WERI-Rb-1 (cell line): Measurements from ENCODE around the gene RAC2.

Experiments
- DNase-seq: peaks from one replicate; pipeline ENCODE4 v3.0.0-alpha.2; 2020
- H3K27ac ChIP-seq: fragments of 250-450 bp; sonication (Bioruptor Pico); 2 replicates; pipeline ENCODE4 v1.5.1; 2020; ENCODE audit warnings: mild to moderate bottlenecking, moderate library complexity
- H3K27me3 ChIP-seq: fragments of 250-450 bp; sonication (Bioruptor Pico); 2 replicates; pipeline ENCODE4 v1.5.1; 2021; ENCODE audit warnings: mild to moderate bottlenecking, low read depth, moderate library complexity; ENCODE audit not compliant: insufficient read depth, severe bottlenecking
- H3K36me3 ChIP-seq: fragments of 250-450 bp; sonication (Bioruptor Pico); 2 replicates; pipeline ENCODE4 v1.5.1; 2020; ENCODE audit warnings: mild to moderate bottlenecking, moderate library complexity
- H3K4me3 ChIP-seq: 2 replicates; pipeline ENCODE4 v1.5.1; 2011; ENCODE audit warnings: low read depth, mild to moderate bottlenecking, control low read depth, low read length
- H3K9me3 ChIP-seq: fragments of 250-450 bp; sonication (Bioruptor Pico); 2 replicates; pipeline ENCODE4 v1.5.1; 2021; ENCODE audit warnings: mild to moderate bottlenecking, moderate library complexity; ENCODE audit not compliant: severe bottlenecking
- TF ChIP-seq, protein P1 (sequence below): IDR thresholded peaks from 2 replicates; pipeline ENCODE4 v1.5.1; 2011; ENCODE audit warnings: low read depth, mild to moderate bottlenecking, control low read depth, inconsistent platforms, low read length

Gene RAC2

DNA sequence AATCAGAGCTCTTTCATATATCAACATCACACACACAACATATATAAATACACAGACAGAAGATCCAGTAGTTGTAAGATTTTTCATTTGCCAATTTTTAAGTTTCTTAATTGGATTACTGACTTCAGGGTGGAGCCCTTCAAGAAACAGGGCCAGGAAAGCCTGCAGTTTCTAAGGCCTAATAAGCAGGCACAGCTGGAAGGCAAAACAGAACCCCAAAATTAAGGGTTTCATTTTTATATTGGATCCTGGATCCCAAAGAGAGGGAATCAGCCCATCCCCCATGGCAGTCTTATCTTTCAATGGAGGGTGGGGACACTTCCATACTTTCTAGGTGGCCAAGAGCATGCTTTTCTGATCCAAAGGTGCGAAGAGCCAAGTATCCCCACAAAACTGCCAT is 51.3 kb downstream of the RAC2 start:
- H3K9me3 ChIP-seq: no peaks in the 10 kb centered on the region
- H3K27me3 ChIP-seq: no peaks in the 10 kb centered on the region
- TF ChIP-seq, protein P1, sequence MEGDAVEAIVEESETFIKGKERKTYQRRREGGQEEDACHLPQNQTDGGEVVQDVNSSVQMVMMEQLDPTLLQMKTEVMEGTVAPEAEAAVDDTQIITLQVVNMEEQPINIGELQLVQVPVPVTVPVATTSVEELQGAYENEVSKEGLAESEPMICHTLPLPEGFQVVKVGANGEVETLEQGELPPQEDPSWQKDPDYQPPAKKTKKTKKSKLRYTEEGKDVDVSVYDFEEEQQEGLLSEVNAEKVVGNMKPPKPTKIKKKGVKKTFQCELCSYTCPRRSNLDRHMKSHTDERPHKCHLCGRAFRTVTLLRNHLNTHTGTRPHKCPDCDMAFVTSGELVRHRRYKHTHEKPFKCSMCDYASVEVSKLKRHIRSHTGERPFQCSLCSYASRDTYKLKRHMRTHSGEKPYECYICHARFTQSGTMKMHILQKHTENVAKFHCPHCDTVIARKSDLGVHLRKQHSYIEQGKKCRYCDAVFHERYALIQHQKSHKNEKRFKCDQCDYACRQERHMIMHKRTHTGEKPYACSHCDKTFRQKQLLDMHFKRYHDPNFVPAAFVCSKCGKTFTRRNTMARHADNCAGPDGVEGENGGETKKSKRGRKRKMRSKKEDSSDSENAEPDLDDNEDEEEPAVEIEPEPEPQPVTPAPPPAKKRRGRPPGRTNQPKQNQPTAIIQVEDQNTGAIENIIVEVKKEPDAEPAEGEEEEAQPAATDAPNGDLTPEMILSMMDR: no peak
- no peak overlapping the region for H3K27ac ChIP-seq
- DNase-seq: no peak
- H3K4me3 ChIP-seq: no peak overlapping the region
- H3K36me3 ChIP-seq: no peaks in the 10 kb centered on the region

DNA sequence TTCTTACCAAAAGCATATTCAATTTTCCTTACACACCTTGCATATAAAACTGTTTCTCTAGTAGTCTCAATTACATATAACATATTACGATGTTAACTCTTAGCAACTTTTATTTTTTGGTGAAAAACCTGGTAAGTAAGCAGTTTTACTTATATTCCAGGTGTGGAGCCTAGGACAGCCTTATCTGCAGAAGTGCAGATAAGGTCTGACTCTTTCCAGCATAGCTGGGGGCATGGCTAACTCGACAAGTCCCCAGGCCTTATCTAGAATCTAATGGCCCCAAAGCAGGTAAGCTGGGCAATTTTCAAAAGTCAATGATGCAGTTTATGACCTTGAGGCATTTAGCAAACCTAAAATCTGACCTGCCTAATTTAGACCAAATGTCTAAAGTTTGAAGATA is 51.9 kb downstream of the RAC2 start:
- H3K4me3 ChIP-seq: no peak overlapping the region
- no peak for DNase-seq
- TF ChIP-seq, protein P1: no peak

DNA sequence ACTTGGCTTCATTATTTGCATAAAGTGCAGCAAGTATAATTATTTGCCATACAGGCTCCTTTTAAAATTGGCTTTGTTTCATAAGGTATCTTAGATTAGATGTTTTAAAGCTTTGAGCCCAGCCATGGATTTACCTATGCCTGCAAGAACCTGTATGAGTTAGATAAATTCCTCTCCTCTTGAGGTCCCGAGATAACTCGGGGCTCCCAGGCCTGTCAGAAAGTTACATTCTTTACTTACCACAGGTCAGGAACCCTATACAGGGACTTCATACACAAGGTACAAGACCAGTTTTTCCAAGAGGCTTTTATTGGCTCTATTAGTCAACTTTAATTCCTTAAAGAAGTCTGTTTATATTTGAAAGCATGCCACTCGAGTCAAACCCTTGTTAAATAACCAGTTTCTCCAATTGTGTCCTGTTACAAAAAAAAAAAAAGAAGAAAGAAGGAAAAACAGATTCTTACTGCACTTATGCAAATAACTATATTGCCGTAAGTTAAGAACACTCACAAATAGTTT is 53.7 kb downstream of the RAC2 start:
- Histone ChIP-seq H3K4me3 (no peak overlapping the region), H3K27ac (no peak overlapping the region), H3K27me3 (no peaks in the 10 kb centered on the region), H3K9me3 (no peaks in the 10 kb centered on the region), H3K36me3 (no peaks in the 10 kb centered on the region)
- TF ChIP-seq, protein P1: no peak
- no peak for DNase-seq

More for the DNA sequence above, 51.9 kb downstream of the RAC2 start:
- no peak overlapping the region for H3K27ac ChIP-seq
- no peaks in the 10 kb centered on the region for H3K36me3 ChIP-seq
- no peaks in the 10 kb centered on the region for H3K27me3 ChIP-seq
- no peaks in the 10 kb centered on the region for H3K9me3 ChIP-seq

DNA sequence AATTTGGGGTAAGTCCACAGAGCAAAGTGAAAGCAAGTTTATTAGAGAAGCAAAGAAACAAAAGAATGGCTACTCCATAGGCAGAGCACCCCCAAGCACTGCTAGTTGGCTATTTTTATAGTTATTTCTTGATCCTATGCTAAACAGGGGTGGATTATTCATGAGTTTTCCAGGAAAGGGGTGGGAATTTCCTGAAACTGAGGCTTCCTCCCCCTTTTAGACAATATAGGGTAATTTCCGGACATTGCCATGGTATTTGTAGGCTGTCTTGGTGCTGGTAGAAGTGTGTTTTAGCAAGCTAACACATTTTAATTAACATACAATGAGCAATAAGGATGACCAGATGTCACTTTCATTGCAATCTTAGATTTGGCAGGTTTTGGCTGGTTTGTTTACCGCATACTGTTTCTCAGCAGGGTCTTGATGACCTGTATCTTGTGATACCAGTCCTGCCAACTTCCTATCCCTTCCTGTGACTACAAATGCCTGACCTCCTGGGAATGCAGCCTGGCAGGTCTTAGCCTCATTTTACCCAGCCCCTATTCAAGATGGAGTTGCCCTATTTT is 55.1 kb downstream of the RAC2 start:
- no peak overlapping the region for H3K4me3 ChIP-seq
- H3K9me3 ChIP-seq: no peaks in the 10 kb centered on the region
- DNase-seq: no peak
- H3K27me3 ChIP-seq: no peaks in the 10 kb centered on the region
- TF ChIP-seq, protein P1: no peak
- H3K36me3 ChIP-seq: no peaks in the 10 kb centered on the region
- H3K27ac ChIP-seq: peak overlapping the region; percentile 58

DNA sequence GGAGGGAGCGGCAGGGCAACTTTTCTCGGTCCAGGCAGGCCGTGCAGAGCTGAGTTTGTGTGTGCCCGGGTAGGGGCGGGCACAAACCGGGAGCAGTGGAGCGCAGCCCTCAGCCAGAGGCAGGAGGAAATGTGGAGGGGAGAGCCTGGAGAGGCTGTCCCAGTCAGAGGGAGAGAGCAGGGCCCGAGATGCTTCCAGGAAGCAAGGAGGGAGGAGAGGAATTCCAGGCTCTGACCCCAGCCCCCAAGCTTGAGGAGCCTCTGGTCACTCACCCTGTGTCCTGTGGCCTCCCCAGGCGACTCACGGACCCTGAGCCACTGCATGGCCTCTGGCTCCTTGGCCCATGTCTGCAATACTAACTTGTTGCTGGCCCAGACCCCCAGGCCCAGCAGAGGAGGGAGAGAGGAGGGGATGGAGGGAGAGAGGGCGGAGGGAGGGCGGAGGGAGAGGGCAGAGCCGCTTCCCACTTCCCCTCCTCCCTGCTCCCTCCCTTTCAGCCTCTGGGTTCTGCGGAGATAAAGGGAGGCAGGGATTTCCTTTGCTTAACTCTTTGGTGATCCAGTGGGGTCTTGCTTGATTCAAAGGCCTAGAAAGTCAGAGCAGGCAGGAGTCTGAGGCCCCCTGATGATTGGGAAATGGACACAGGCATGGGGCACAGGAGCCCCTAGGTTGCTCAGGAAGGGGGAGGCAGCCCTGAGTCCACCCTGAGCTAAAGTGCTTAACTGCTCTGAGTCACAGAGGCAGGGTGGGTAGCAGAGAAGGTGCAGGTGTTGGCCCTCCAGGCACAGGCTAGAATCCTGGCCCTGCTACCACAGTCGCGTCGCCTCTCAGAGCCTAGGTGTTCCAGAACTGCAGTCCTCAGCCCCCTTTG is 55.9 kb downstream of the RAC2 start, which contains the start of gene C1QTNF6:
C1QTNF6 (minus strand) TSS at position 357 of the 871 bp plus-strand sequence; CDS start at position 323, 34 bp downstream.
- peak; percentile 55 for DNase-seq
- no peaks in the 10 kb centered on the region for H3K9me3 ChIP-seq
- H3K27ac ChIP-seq: peak within 1 kb of the TSS; percentile 58
- H3K4me3 ChIP-seq: peak within 1 kb of the TSS; percentile 12
- H3K27me3 ChIP-seq: no peaks in the 10 kb centered on the region
- no peaks in the 10 kb centered on the region for H3K36me3 ChIP-seq
- TF ChIP-seq, protein P1: no peak
